OCI-LY1 (cell line): ENCODE results near the gene NSMCE4A.

Experiments
- H2AFZ ChIP-seq: fragments of 200-600 bp; sonication (generic), shearing (Covaris generic); 2 replicates; pipeline ENCODE4 v1.6.0; 2014; ENCODE audit warnings: antibody characterized with exemption, mild to moderate bottlenecking, low read length
- H3F3A ChIP-seq: fragments of 200-600 bp; sonication (generic), shearing (Covaris generic); 2 replicates; pipeline ENCODE4 v1.6.0; 2014; ENCODE audit warnings: mild to moderate bottlenecking, antibody characterized with exemption, low read length, moderate library complexity; ENCODE audit not compliant: insufficient read depth
- H3K27ac ChIP-seq: fragments of 200-600 bp; sonication (generic); 2 replicates; pipeline ENCODE4 v1.5.1; 2014; ENCODE audit warnings: low read length, mixed run types, mild to moderate bottlenecking, low read depth; ENCODE audit not compliant: poor library complexity, severe bottlenecking
- H3K27me3 ChIP-seq: fragments of 200-600 bp; sonication (generic); 2 replicates; pipeline ENCODE4 v1.6.0; 2014; ENCODE audit warnings: antibody characterized with exemption, mild to moderate bottlenecking, low read length, moderate library complexity; ENCODE audit not compliant: insufficient read depth
- H3K36me3 ChIP-seq: fragments of 200-600 bp; sonication (generic); 2 replicates; pipeline ENCODE4 v1.6.1; 2014; ENCODE audit warnings: mild to moderate bottlenecking, antibody characterized with exemption, low read length, moderate library complexity, mixed read lengths; ENCODE audit not compliant: insufficient read depth
- H3K4me1 ChIP-seq: fragments of 200-600 bp; sonication (generic); 2 replicates; pipeline ENCODE4 v1.5.1; 2014; ENCODE audit warnings: mild to moderate bottlenecking, low read length, moderate library complexity; ENCODE audit not compliant: insufficient read depth, severe bottlenecking
- H3K4me2 ChIP-seq: fragments of 200-600 bp; sonication (generic), shearing (Covaris generic); 2 replicates; pipeline ENCODE4 v1.6.1; 2014; ENCODE audit warnings: low read length
- H3K4me3 ChIP-seq: fragments of 200-600 bp; sonication (generic); 2 replicates; pipeline ENCODE4 v1.5.1; 2014; ENCODE audit warnings: low read length, low read depth, mild to moderate bottlenecking, mixed read lengths; ENCODE audit not compliant: poor library complexity, severe bottlenecking
- H3K79me2 ChIP-seq: fragments of 200-600 bp; shearing (Covaris generic); 2 replicates; pipeline ENCODE4 v1.6.1; 2016; ENCODE audit warnings: mixed run types, low read length, mixed read lengths; ENCODE audit not compliant: insufficient read depth
- H3K9ac ChIP-seq: fragments of 200-600 bp; sonication (generic), shearing (Covaris generic); 2 replicates; pipeline ENCODE4 v1.6.1; 2014; ENCODE audit warnings: mild to moderate bottlenecking, low read length, mixed read lengths
- H3K9me2 ChIP-seq: fragments of 200-600 bp; sonication (generic), shearing (Covaris generic); 2 replicates; pipeline ENCODE4 v1.6.1; 2014; ENCODE audit warnings: low read depth, mild to moderate bottlenecking, low read length, mixed read lengths
- H3K9me3 ChIP-seq: fragments of 200-600 bp; shearing (Covaris generic); 2 replicates; pipeline ENCODE4 v1.6.1; 2014; ENCODE audit warnings: low read length, mixed read lengths
- H4K20me1 ChIP-seq: fragments of 200-600 bp; sonication (generic), shearing (Covaris generic); 2 replicates; pipeline ENCODE4 v1.6.0; 2016; ENCODE audit warnings: mild to moderate bottlenecking, low read length; ENCODE audit not compliant: insufficient read depth
- CTCF ChIP-seq: fragments of 200-600 bp; sonication (generic), shearing (Covaris generic); IDR thresholded peaks from 2 replicates; pipeline ENCODE4 v1.5.1; 2017; ENCODE audit warnings: mild to moderate bottlenecking, antibody characterized with exemption, low read length, moderate library complexity, mixed read lengths
- EZH2 ChIP-seq: fragments of 200-600 bp; sonication (generic), shearing (Covaris generic); IDR thresholded peaks from 2 replicates; pipeline ENCODE4 v1.8.0; 2017; ENCODE audit warnings: borderline replicate concordance, mixed run types, mild to moderate bottlenecking, antibody characterized with exemption, low read length, moderate library complexity, mixed read lengths

The NSMCE4A gene

DNA sequence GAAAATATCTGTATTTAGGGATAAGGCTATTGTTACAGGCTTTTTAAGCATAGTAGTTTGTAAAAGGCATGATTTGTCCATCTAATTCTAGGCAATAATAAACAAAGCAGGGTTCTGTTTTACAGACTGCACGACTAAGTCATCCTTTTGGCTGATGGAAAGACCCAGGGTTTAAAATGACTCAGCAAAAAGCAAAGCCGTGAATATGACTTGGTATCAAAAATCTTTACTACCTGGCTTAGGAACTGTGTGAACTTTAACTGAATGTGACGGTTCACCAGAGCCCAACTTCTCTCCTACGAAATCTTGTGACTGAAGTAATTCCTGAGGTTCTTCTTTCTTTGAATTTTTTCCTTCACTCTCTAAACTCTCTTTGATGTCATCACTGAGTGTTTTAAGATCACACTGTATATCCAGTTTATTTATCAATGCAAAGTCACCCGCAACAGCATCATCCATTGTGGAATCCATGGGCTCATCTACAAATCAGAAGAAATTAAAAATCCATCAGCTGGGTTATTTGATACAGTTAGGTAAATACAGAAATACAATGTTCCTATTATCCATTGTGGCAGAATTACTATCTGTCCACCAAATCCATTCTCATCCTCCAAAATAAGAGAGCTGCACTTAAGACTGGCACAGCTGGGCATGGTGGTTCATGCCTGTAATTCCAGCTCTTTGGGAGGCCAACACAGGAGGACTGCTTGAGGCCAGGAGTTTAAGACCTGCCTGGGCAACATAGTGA, 64.2 kb downstream of the NSMCE4A start:
- TF ChIP-seq EZH2: no peak
- no peak for TF ChIP-seq CTCF

More for the DNA sequence above, 64.2 kb downstream of the NSMCE4A start:
- Histone ChIP-seq H3K36me3 (peaks cover 51% of the 10 kb centered on the region), H3K79me2 (peaks cover 3% of the 10 kb centered on the region; the same call in 1 of the 2 replicates), H3F3A (no peaks in the 10 kb centered on the region), H3K27ac (no peak overlapping the region), H3K4me3 (no peak overlapping the region), H3K27me3 (no peaks in the 10 kb centered on the region), H3K9me2 (no peaks in the 10 kb centered on the region), H4K20me1 (no peaks in the 10 kb centered on the region), H3K4me1 (peaks cover 5% of the 10 kb centered on the region), H3K9ac (no peak overlapping the region), H2AFZ (no peak overlapping the region), H3K9me3 (no peaks in the 10 kb centered on the region), H3K4me2 (no peak overlapping the region)
